ENCODE measurements around the gene KXD1. TPM values are rescaled to one million over a fixed set of nuclear protein-coding genes. Genes with fewer than 3 reads are reported as not detected.
A peak's percentile ranks its signal among the peaks of the same experiment; 100 is the strongest.
"Not testable (repeated sequence)": the region's sequence is repeated elsewhere in the genome, so short reads cannot be mapped to it uniquely, and the experiment has no call there.

Gene KXD1
- total and polyA plus RNA-seq, 5 experiments from 2014 or later: 68.3 to 97.9 (median 80.2) TPM

- H3K36me3 Mint-ChIP-seq: no peaks in the 10 kb centered on the region
- no peaks in the 10 kb centered on the region for H3K27me3 Mint-ChIP-seq
- H3K27ac Mint-ChIP-seq: peak within 1 kb of the TSS; percentile 93 to 99 (median 96)
- peak within 1 kb of the TSS; percentile 86 to 99 (median 94) for H3K4me3 Mint-ChIP-seq
- POLR2A ChIA-PET: interaction anchor here (0.5 to 5.9 kb wide), 17 partner anchors 13 to 477 kb away, joined by 3 to 71 read pairs (median 5); partner anchors contain the start of genes FKBP8, JUND, KXD1 and REX1BD
- peaks cover 7 to 35% (median 27%) of the 10 kb centered on the region in 4 donors for H3K4me1 Mint-ChIP-seq
- peak in 1 of 2 donors; percentile 23 for ATAC-seq
- H3K9me3 Mint-ChIP-seq: no peaks in the 10 kb centered on the region
- DNase-seq: no peak
Measured at GRCh38 chr19:18521692-18522123, 36.0 kb upstream of the KXD1 start, which contains the start of gene ELL. ELL (minus strand) TSS chr19:18522070; CDS start chr19:18522055, 15 bp downstream.

DNA sequence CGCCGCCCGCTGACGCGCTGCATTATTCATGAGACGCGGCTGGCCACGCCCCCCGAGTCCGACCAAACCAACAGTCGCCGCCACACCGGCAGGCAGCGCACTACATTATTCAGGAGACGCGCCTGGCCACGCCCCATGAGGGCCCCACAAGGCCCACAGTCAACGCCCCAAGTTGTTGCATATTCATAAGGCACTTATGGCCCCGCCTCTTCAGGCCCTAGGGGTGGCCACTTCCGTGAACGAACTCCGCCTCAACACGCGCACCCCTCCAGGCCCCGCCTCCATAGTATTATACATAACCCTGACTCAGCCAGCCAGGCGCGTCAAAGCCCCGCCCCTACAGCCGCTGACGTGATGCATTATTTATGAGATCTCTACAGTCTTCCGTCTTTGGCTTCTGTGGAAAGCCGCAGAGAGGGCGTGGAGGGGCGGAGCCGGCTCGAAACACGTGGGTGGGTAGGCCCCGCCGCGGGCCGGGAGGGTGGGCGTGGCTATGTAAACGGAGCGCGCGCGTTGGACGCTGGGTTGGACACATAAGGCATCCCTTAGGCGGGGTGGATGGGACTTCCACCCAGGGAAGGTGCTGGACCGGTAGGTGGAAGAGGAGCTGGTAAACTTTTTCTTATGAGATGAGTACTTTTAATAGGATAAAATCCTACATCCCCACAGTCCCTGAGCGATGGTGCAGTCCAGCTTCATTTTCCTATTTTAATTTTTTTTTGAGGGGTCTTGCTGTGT, 35.4 kb upstream of the KXD1 start:
- ATAC-seq: peak; percentile 87
- DNase-seq: peak; percentile 98 to 100 (median 100)
- H3K4me1 Mint-ChIP-seq: peaks cover 7 to 33% (median 25%) of the 10 kb centered on the region in 4 donors
- POLR2A ChIA-PET: interaction anchor here (0.5 to 5.9 kb wide), 14 partner anchors 14 to 477 kb away, joined by 3 to 71 read pairs (median 6); partner anchors contain the start of genes FKBP8, KXD1, REX1BD and UBA52
- no peaks in the 10 kb centered on the region for H3K27me3 Mint-ChIP-seq
- no peaks in the 10 kb centered on the region for H3K9me3 Mint-ChIP-seq
- H3K36me3 Mint-ChIP-seq: no peaks in the 10 kb centered on the region
- peak overlapping the region; percentile 86 to 99 (median 94) for H3K4me3 Mint-ChIP-seq
- H3K27ac Mint-ChIP-seq: peak overlapping the region; percentile 91 to 99 (median 96)

DNA sequence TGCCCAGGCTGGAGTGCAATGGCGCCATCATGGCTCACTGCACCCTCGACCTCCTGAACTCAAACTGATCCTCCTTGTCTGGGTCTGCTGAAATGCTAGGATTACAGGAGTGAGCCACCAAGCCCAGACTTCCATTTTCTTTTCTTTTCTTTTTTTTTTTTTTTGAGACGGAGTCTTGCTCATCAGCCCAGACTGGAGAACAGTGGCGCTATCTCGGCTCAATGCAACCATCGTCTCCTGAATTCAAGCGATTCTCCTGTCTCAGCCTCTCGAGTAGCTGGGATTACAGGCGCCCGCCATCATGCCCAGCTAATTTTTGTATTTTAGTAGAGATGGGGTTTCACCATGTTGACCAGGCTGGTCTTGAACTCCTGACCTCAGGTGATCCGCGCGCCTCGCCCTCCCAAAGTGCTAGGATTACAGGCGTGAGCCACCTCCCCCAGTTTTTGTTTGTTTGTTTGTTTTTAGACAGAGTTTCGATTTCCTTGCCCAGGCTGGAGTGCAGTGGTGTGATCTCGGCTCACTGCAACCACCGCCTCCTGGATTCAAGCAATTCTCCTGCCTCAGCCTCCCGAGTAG, 34.7 kb upstream of the KXD1 start:
- H3K9me3 Mint-ChIP-seq, ATAC-seq, H3K27me3 Mint-ChIP-seq, H3K36me3 Mint-ChIP-seq, DNase-seq: not testable (repeated sequence)
- Mint-ChIP-seq H3K4me3 (peak overlapping the region in 9 of 10 donors; percentile 60 to 99 (median 93)), H3K4me1 (peaks cover 7 to 29% (median 23%) of the 10 kb centered on the region in 4 donors), H3K27ac (peak overlapping the region; percentile 90 to 99 (median 96))
- POLR2A ChIA-PET: interaction anchor here (1.0 to 5.9 kb wide), 6 partner anchors 14 to 66 kb away, joined by 6 to 71 read pairs (median 39); partner anchors contain the start of genes KXD1, REX1BD and UBA52

DNA sequence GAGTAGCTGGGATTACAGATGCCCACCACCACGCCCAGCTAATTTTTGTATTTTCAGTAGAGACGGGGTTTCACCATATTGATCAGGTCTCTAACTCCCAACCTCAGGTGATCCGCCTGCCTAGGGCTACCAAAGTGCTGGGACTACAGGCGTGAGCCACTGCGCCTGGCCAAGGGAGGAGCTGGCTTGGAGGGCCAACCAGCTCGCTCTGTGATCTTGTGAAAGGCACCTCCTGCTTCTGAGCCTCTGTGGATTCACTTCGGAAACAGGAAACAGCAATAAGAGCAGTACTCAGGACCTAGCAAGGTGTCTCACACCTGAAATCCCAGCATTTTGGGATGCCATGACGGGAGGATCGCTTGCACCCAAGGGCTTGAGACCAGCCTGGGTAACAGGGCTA, 33.8 kb upstream of the KXD1 start:
- peaks cover 4 to 28% (median 19%) of the 10 kb centered on the region in 4 donors for H3K4me1 Mint-ChIP-seq
- POLR2A ChIA-PET: interaction anchor here (1.0 to 5.1 kb wide), 4 partner anchors 18 to 65 kb away, joined by 3 to 38 read pairs (median 10); partner anchors contain the start of gene UBA52
- H3K27ac Mint-ChIP-seq: peak overlapping the region in 3 of 10 donors; percentile 62 to 78 (median 68)
- no peak for DNase-seq
- H3K9me3 Mint-ChIP-seq: no peaks in the 10 kb centered on the region
- H3K36me3 Mint-ChIP-seq: peaks cover 0 to 3% (median 0%) of the 10 kb centered on the region in 3 donors
- H3K4me3 Mint-ChIP-seq: peak overlapping the region in 2 of 10 donors; percentile 34 to 36
- no peaks in the 10 kb centered on the region for H3K27me3 Mint-ChIP-seq
- ATAC-seq: no peak

DNA sequence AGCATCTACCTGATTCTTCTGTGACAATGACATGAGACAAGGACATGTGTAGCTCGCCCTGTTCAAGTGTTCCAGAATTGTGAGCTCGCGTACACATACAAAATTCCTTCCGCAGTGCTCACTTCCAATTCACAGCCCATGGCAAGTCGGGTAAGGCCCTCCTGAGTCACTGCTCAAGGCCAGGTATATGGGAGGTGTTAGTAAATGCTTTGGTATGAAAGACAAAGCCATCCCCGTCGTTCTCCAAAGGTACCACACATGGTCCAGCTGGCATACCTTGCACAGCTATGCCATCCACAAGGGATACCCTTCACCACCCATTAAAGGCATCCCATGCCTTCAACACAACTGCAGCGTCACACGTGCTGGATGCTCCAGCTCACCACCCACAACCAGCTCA, 31.4 kb upstream of the KXD1 start:
- Mint-ChIP-seq H3K27ac (peak overlapping the region in 1 of 10 donors; percentile 62), H3K4me3 (no peak overlapping the region), H3K9me3 (no peaks in the 10 kb centered on the region), H3K27me3 (no peaks in the 10 kb centered on the region), H3K4me1 (peaks cover 0 to 11% (median 4%) of the 10 kb centered on the region in 4 donors), H3K36me3 (peaks cover 0 to 4% (median 0%) of the 10 kb centered on the region in 3 donors)
- DNase-seq: no peak
- POLR2A ChIA-PET: interaction anchor here (1.2 kb wide), 1 partner anchor 12 kb away, joined by 4 read pairs; no protein-coding TSS in a partner anchor
- no peak for ATAC-seq

GRCh38 chr19:18529782-18530181, 27.9 kb upstream of the KXD1 start:
- Mint-ChIP-seq H3K27ac (peak overlapping the region in 2 of 10 donors; percentile 58 to 79), H3K4me3 (no peak overlapping the region), H3K9me3 (no peaks in the 10 kb centered on the region), H3K4me1 (peaks cover 0 to 2% (median 0%) of the 10 kb centered on the region in 4 donors), H3K36me3 (peaks cover 0 to 19% (median 3%) of the 10 kb centered on the region in 3 donors), H3K27me3 (no peaks in the 10 kb centered on the region)
- DNase-seq (no peak), ATAC-seq (no peak)
- POLR2A ChIA-PET: interaction anchor here (0.6 to 1.7 kb wide), 6 partner anchors 14 to 75 kb away, joined by 3 to 8 read pairs (median 4); partner anchors contain the start of genes KXD1 and UBA52

- no peak for DNase-seq
- no peak for ATAC-seq
- Mint-ChIP-seq H3K27ac (peak overlapping the region in 1 of 10 donors; percentile 24), H3K9me3 (no peaks in the 10 kb centered on the region), H3K27me3 (no peaks in the 10 kb centered on the region), H3K36me3 (peaks cover 0 to 32% (median 7%) of the 10 kb centered on the region in 3 donors), H3K4me1 (peaks cover 0 to 5% (median 0%) of the 10 kb centered on the region in 4 donors), H3K4me3 (no peak overlapping the region)
- POLR2A ChIA-PET: interaction anchor here (1.8 kb wide), 1 partner anchor 11 kb away, joined by 9 read pairs; no protein-coding TSS in a partner anchor
Measured at GRCh38 chr19:18531485-18531884, 26.2 kb upstream of the KXD1 start.

DNA sequence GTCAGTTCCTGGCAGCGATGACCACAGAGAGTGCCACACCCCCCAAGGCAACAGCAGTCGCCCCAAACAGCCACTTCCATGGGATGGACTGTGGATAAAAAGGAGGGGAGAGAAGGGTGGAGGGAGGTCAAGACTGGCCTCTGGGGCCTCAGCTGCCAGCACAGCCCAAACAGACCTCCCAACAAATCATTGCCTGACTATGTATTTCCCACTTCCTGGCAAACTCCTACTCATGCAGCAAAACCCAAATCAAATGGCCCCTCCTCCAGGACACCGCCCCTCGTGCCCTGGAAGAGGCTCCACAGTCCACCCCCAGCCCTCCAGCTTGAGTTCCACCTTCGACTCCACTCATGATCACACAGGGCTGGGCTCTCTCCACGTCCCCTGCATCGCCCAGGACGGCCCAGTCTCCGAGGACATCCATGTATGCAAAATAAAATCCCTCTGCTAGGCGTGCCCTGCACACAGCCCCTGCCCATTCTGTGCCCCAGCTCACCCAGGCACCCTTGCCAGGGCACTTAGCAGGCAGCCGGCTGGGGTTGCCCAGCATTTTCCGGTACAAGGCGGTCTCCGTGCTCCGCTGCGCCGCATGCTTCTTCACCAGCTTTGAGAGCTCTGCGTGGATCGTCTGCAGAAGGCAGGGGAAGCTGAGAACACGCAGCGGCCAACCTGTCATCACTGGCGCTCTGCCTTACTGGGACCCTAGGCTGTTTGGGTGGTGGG, 25.3 kb upstream of the KXD1 start:
- no peak for DNase-seq
- H3K27ac Mint-ChIP-seq: peak overlapping the region in 4 of 10 donors; percentile 34 to 74 (median 60)
- POLR2A ChIA-PET: interaction anchor here (0.6 to 1.6 kb wide), 2 partner anchors 10 to 13 kb away, joined by 3 to 4 read pairs; no protein-coding TSS in a partner anchor

DNA sequence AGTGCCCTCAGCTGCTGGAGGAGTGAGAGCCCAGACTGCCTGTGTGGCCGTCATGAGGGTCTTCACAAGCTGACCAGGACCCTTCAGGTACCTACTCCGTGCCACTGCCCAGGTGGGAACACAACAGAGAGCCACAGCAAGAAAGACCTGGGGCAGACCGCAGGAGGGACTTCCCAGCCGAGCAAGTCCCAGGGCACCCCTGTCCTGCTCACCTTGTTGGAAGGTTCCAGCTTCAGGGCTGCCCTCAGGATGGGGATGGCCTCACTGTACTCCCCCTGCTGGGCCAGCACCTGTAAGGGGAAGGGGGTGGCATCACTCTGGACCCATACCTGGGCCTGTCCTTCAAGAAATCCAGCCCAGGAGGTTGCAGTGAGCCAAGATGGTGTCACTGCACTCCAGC, 24.6 kb upstream of the KXD1 start:
- POLR2A ChIA-PET: interaction anchor here (1.6 kb wide), 1 partner anchor 10 kb away, joined by 4 read pairs; no protein-coding TSS in a partner anchor
- peaks cover 0 to 39% (median 9%) of the 10 kb centered on the region in 3 donors for H3K36me3 Mint-ChIP-seq
- no peak overlapping the region for H3K4me3 Mint-ChIP-seq
- H3K9me3 Mint-ChIP-seq: no peaks in the 10 kb centered on the region
- H3K27ac Mint-ChIP-seq: no peak overlapping the region
- no peak for ATAC-seq
- DNase-seq: no peak
- H3K4me1 Mint-ChIP-seq: peaks cover 0 to 7% (median under 1%) of the 10 kb centered on the region in 4 donors
- no peaks in the 10 kb centered on the region for H3K27me3 Mint-ChIP-seq

More for the DNA sequence above, 25.3 kb upstream of the KXD1 start:
- Mint-ChIP-seq H3K36me3 (peaks cover 0 to 39% (median 9%) of the 10 kb centered on the region in 3 donors), H3K4me1 (peaks cover 0 to 7% (median 0%) of the 10 kb centered on the region in 4 donors), H3K4me3 (no peak overlapping the region), H3K27me3 (no peaks in the 10 kb centered on the region), H3K9me3 (no peaks in the 10 kb centered on the region)
- ATAC-seq: no peak

DNA sequence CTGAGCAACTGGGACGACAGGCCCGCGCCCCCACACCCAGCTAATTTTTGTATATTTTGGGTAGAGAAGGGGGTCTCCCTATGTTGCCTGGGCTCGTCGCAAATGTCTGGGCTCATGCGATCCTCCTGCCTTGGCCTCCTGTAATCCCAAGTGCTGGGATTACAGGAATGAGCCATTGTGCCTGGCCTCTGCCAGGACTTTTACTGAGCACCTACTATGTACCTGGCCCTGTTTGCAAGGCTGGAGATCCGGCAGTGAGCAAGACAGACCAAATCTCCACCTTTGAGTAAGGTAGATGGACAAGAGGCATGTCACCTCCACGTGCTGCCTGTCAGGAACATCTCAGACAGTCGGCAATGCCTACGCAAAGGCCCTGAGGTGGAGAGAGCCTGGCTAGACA, 21.2 kb upstream of the KXD1 start:
- Mint-ChIP-seq H3K27me3 (no peaks in the 10 kb centered on the region), H3K4me1 (peaks cover 7 to 8% (median 7%) of the 10 kb centered on the region in 4 donors), H3K36me3 (peaks cover 0 to 60% (median 11%) of the 10 kb centered on the region in 3 donors), H3K9me3 (no peaks in the 10 kb centered on the region), H3K4me3 (no peak overlapping the region), H3K27ac (peak overlapping the region in 5 of 10 donors; percentile 34 to 82 (median 57))
- ATAC-seq: no peak
- POLR2A ChIA-PET: no interaction called here
- no peak for DNase-seq

GRCh38 chr19:18537431-18537830, 20.2 kb upstream of the KXD1 start:
- Mint-ChIP-seq H3K27ac (no peak overlapping the region), H3K4me3 (no peak overlapping the region), H3K27me3 (no peaks in the 10 kb centered on the region), H3K4me1 (peaks cover 7 to 16% (median 15%) of the 10 kb centered on the region in 4 donors), H3K9me3 (no peaks in the 10 kb centered on the region), H3K36me3 (peaks cover 0 to 59% (median 11%) of the 10 kb centered on the region in 3 donors)
- DNase-seq: no peak
- ATAC-seq: no peak
- POLR2A ChIA-PET: interaction anchor here (0.9 to 1.1 kb wide), 2 partner anchors 11 to 20 kb away, joined by 4 read pairs; partner anchors contain the start of gene KXD1

Measured in naive thymus-derived CD8-positive, alpha-beta T cell (primary cell).